Putamen (tissue), 1 donor: ENCODE results near the gene POLR3H.

Experiments
- DNase-seq: peaks from one replicate; pipeline ENCODE4 v3.0.0-alpha.2; 2016; ENCODE audit warnings: low spot score

The POLR3H gene

GRCh38 chr22:41481925-41482318, 62.3 kb downstream of the POLR3H start:
- DNase-seq = no peak

- DNase-seq = no peak
Observed at GRCh38 chr22:41481131-41481830, 63.0 kb downstream of the POLR3H start.

- DNase-seq = no peak
Observed at GRCh38 chr22:41480397-41480735, 63.9 kb downstream of the POLR3H start.

GRCh38 chr22:41479671-41480396, 64.4 kb downstream of the POLR3H start:
- DNase-seq = peak; percentile 86

- DNase-seq = no peak
Observed at GRCh38 chr22:41478891-41479521, 65.3 kb downstream of the POLR3H start.

- no peak for DNase-seq
Observed at GRCh38 chr22:41478473-41478872, 65.8 kb downstream of the POLR3H start.
